Karpas-422 (cell line): ENCODE results near the gene SPATA25. TPM values are rescaled to one million over a fixed set of nuclear protein-coding genes. Genes with fewer than 3 reads are reported as not detected.

ENCODE experiments used
- DNase-seq: peaks from one replicate; pipeline ENCODE4 v3.0.0-alpha.2; 2015
- H2AFZ ChIP-seq: fragments of 200-600 bp; sonication (generic); 2 replicates; pipeline ENCODE4 v1.6.1; 2014; ENCODE audit warnings: antibody characterized with exemption, low read length, mixed read lengths
- H3K27ac ChIP-seq: fragments of 200-600 bp; sonication (generic); 2 replicates; pipeline ENCODE4 v1.5.1; 2014; ENCODE audit warnings: mild to moderate bottlenecking, low read length, moderate library complexity
- H3K27me3 ChIP-seq: fragments of 200-600 bp; sonication (generic); 2 replicates; pipeline ENCODE4 v1.6.1; 2014; ENCODE audit warnings: low read length, mixed read lengths
- H3K36me3 ChIP-seq: fragments of 200-600 bp; sonication (generic); 2 replicates; pipeline ENCODE4 v1.6.1; 2014; ENCODE audit warnings: low read length, mixed read lengths; ENCODE audit not compliant: insufficient read depth
- H3K4me1 ChIP-seq: fragments of 200-600 bp; sonication (generic); 2 replicates; pipeline ENCODE4 v1.6.1; 2014; ENCODE audit warnings: mild to moderate bottlenecking, low read length, mixed read lengths
- H3K4me2 ChIP-seq: fragments of 200-600 bp; sonication (generic); 2 replicates; pipeline ENCODE4 v1.6.1; 2014; ENCODE audit warnings: low read length, low read depth, mild to moderate bottlenecking; ENCODE audit not compliant: poor library complexity, severe bottlenecking
- H3K4me3 ChIP-seq: fragments of 200-600 bp; sonication (generic); 2 replicates; pipeline ENCODE4 v1.5.1; 2014; ENCODE audit warnings: mild to moderate bottlenecking, antibody characterized with exemption, low read length, mixed read lengths
- H3K79me2 ChIP-seq: fragments of 200-600 bp; sonication (generic); 2 replicates; pipeline ENCODE4 v1.6.1; 2014; ENCODE audit warnings: mild to moderate bottlenecking, low read length, mixed read lengths
- H3K9ac ChIP-seq: fragments of 200-600 bp; sonication (generic); 2 replicates; pipeline ENCODE4 v1.6.0; 2014; ENCODE audit warnings: low read length
- H3K9me2 ChIP-seq: fragments of 200-600 bp; sonication (generic), shearing (Covaris generic); replicated peaks from 2 replicates; pipeline ENCODE4 v1.6.0; 2014; ENCODE audit warnings: mild to moderate bottlenecking, low read length, moderate library complexity; ENCODE audit not compliant: insufficient read depth
- H3K9me3 ChIP-seq: fragments of 300-700, 200-600 bp; sonication (generic); 2 replicates; pipeline ENCODE4 v1.6.1; 2014; ENCODE audit warnings: low read length, mixed read lengths
- H4K20me1 ChIP-seq: fragments of 200-600 bp; sonication (generic); 2 replicates; pipeline ENCODE4 v1.6.1; 2014; ENCODE audit warnings: mild to moderate bottlenecking, antibody characterized with exemption, low read length, low read depth; ENCODE audit not compliant: insufficient read depth
- total RNA-seq: library from RNA; depleted of rRNA; stranded (reverse); fragments of >200 nt; shearing (Covaris generic); gene quantifications from 2 replicates; pipeline ENCODE4 v1.2.3, GENCODE V29; 2014; ENCODE audit warnings: low replicate concordance

The SPATA25 gene
- total RNA-seq, 1 experiment from 2014 or later = not detected

DNA sequence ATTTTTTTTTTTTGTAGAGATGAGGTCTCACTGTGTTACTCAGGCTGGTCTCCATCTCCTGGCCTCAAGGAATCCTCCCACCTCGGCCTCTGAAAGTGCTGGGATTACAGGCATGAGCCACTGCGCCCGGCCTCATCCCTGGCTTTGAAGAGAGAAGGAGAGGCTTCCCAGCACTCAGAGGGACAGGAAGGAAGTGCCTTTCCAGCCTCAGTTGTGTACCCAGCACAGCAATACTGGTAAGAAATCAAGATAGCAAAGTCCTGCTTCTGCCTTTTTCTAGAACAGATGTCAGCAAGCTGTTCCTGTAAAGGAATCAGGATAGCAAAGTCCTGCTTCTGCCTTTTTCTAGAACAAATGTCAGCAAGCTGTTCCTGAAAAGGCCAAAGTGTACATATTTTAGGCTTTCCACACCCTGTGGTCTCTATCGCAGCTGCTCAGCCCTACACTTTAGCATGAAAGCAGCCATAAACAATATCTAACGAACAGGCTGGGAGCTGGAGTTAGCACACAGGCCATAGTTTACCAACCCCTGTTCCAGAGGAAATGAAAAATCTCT is 30.8 kb upstream of the SPATA25 start:
- H3K79me2 ChIP-seq = no peaks in the 10 kb centered on the region
- H3K4me1 ChIP-seq = peaks cover 4% of the 10 kb centered on the region
- no peak for DNase-seq
- no peak overlapping the region for H2AFZ ChIP-seq
- H3K9ac ChIP-seq = no peak overlapping the region
- H3K4me3 ChIP-seq = no peak overlapping the region
- no peaks in the 10 kb centered on the region for H4K20me1 ChIP-seq
- H3K36me3 ChIP-seq = no peaks in the 10 kb centered on the region
- no peak overlapping the region for H3K27ac ChIP-seq
- H3K27me3 ChIP-seq = no peaks in the 10 kb centered on the region
- H3K4me2 ChIP-seq = no peak overlapping the region
- no peaks in the 10 kb centered on the region for H3K9me2 ChIP-seq
- H3K9me3 ChIP-seq = no peaks in the 10 kb centered on the region

DNA sequence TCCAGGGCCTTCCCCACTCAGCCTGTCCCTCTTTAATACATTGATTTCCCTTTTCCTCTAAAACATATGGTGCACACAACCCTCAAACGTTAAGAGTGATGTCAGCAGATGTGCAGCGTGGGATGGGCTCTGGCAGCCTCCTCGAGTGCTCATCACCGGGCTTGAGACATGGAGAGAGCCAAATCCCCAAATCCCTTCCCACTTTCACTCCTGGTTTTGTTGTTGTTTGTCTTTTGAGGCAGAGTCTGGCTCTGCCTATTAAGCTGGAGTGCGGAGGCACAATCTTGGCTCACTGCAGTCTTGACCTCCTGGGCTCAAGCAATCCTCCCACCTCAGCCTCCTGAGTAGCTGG is 30.3 kb upstream of the SPATA25 start:
- no peaks in the 10 kb centered on the region for H3K9me3 ChIP-seq
- H3K4me2 ChIP-seq = no peak overlapping the region
- H3K9me2 ChIP-seq = no peaks in the 10 kb centered on the region
- H4K20me1 ChIP-seq = no peaks in the 10 kb centered on the region
- no peak overlapping the region for H3K4me3 ChIP-seq
- H3K27ac ChIP-seq = no peak overlapping the region
- peaks cover 9% of the 10 kb centered on the region for H3K4me1 ChIP-seq
- DNase-seq = no peak
- no peak overlapping the region for H2AFZ ChIP-seq
- no peaks in the 10 kb centered on the region for H3K79me2 ChIP-seq
- H3K9ac ChIP-seq = no peak overlapping the region
- no peaks in the 10 kb centered on the region for H3K27me3 ChIP-seq
- no peaks in the 10 kb centered on the region for H3K36me3 ChIP-seq

DNA sequence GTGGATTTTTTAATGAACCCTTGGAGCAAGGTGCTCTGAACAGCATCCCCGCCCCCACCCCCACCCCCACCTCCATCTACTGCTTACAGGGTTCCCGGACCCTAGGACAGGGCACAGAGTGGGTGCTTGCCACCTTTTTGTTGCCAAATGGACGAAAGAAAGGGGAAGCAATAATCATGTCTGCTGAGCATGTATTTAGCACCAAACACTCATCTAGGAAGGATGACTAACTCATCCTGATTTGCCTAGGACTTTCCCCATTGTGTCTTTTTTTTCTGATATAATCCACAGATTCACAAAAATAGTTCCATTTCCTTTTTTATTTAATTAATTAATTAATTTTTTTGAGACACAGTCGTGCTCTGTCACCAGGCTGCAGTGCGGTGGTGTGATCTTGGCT is 25.7 kb upstream of the SPATA25 start:
- DNase-seq = no peak
- H3K27me3 ChIP-seq = no peaks in the 10 kb centered on the region
- no peaks in the 10 kb centered on the region for H4K20me1 ChIP-seq
- H3K4me1 ChIP-seq = peaks cover 38% of the 10 kb centered on the region
- H3K36me3 ChIP-seq = no peaks in the 10 kb centered on the region
- no peak overlapping the region for H2AFZ ChIP-seq
- H3K4me3 ChIP-seq = no peak overlapping the region
- H3K9me2 ChIP-seq = no peaks in the 10 kb centered on the region
- no peaks in the 10 kb centered on the region for H3K79me2 ChIP-seq
- H3K27ac ChIP-seq = no peak overlapping the region
- no peak overlapping the region for H3K9ac ChIP-seq
- peak overlapping the region; percentile 38 for H3K4me2 ChIP-seq
- H3K9me3 ChIP-seq = no peaks in the 10 kb centered on the region

DNA sequence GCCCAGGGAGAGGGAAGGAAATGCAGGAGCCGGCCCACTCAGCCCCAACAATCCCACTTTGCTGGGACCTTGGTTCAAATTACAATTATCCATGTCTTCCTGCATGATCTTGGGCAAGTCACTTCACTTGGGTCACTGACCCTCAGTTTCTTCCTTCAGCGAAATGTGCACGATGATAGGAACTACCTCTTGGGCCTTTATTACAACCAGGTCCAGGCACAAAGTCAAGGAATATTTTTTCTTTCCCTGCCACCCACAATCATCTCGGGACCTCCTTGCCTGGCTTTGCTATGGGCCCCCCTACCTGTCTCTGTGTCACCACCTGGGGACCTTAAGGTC is 24.9 kb upstream of the SPATA25 start:
- peak overlapping the region; percentile 94 for H2AFZ ChIP-seq
- H3K9me3 ChIP-seq = no peaks in the 10 kb centered on the region
- H3K27me3 ChIP-seq = no peaks in the 10 kb centered on the region
- H3K4me2 ChIP-seq = peak overlapping the region; percentile 38
- H4K20me1 ChIP-seq = no peaks in the 10 kb centered on the region
- DNase-seq = no peak
- no peaks in the 10 kb centered on the region for H3K79me2 ChIP-seq
- H3K27ac ChIP-seq = no peak overlapping the region
- H3K9ac ChIP-seq = peak overlapping the region; percentile 32
- peak overlapping the region; percentile 30; the same call in 1 of the 2 replicates for H3K4me3 ChIP-seq
- no peaks in the 10 kb centered on the region for H3K36me3 ChIP-seq
- peaks cover 38% of the 10 kb centered on the region for H3K4me1 ChIP-seq
- H3K9me2 ChIP-seq = no peaks in the 10 kb centered on the region

DNA sequence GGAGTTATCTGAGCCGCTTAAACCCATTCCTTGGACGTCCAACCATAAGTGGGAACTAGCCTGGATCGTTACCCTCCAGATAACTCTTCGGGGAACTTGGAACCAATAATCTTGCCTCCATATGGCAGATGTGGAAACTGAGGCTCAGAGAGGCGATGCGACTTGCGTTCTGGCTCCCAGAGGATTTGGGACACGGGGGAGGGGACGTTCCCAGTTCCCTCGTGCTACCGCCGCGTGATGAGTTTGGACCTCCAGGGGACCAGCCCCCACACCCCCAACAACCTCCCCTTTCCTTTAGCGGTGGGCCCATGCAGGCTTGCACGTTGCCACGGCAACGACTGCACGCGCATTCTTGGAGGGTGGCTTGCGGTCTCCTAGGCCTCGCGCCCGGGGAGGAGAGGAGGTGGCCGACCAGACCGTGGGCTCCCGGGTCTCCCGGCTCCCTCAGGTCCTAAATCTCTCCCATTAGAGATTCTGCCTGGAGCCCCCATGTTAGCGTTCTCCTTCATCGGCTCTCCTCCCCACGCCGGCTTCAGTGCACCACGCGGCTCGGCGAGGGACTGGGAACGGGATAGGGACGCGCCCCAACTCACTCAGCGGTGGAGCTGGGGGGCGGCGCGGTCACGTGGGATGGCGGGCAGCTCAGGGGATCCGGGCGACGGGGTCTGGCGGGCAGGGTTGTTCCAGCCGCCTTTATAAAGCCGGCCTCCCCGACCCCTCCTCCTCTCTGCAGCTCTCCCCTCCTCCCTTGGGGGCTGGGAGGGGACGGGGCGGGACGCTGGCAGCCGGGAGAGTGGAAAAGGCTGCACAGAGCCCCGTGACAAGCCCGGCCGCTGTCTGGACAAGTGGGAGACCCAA is 24.3 kb upstream of the SPATA25 start, which contains the start of gene PLTP:
Gene PLTP (minus strand): TSS at position 670 of the 858 bp plus-strand sequence. CDS start 703 bp downstream, outside the sequence.
- H2AFZ ChIP-seq = peak within 1 kb of the TSS; percentile 94

DNA sequence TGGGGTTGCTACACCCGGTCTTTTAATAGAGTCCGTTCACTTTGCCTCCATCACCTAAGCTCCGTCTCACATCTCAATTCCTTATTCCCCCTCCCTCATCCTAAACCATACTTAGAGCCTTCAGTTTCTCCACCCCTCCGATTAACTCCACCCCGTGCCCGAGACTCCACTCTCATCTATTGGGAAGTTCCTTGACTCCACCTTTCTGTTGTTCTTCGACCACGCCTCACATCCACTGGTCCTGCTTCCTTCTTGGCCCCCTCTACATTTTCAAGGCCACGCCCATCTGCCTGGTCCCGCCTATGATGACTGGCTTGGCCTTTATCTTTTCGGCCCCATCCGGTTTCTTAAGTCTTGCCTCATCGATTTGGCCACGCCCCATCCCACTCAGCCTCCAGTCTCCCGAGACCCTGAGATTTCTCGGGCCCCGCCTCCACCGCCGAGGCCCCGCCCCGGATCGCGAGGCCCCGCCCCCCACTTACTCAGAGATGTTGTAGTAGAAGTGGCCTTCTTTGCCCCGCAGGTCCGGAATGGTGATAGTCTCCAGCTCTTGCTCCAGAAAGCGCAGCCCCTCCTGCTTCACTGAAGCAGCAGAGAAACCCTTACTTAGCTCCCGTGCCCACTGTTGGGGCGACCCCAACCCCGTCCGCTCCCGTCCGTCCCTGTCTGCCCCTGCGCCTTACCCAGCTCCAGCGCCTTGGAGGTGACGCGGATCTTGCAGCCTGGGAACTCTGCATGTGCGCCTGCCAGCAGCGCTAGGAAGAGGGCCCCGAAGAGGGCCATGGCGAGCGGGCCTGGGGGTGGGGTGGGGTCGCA is 23.5 kb upstream of the SPATA25 start:
- Histone ChIP-seq H3K27ac (no peak overlapping the region), H2AFZ (peak overlapping the region; percentile 53; the same call in 1 of the 2 replicates), H3K9ac (peak overlapping the region; percentile 48), H3K79me2 (no peaks in the 10 kb centered on the region), H3K9me2 (no peaks in the 10 kb centered on the region), H3K27me3 (no peaks in the 10 kb centered on the region), H3K9me3 (no peaks in the 10 kb centered on the region), H3K4me1 (peaks cover 38% of the 10 kb centered on the region), H3K36me3 (no peaks in the 10 kb centered on the region), H4K20me1 (no peaks in the 10 kb centered on the region), H3K4me3 (peak overlapping the region; percentile 58; the same call in 1 of the 2 replicates), H3K4me2 (peak overlapping the region; percentile 59)
- DNase-seq = peak; percentile 100

More for the DNA sequence above, 24.3 kb upstream of the SPATA25 start, which contains the start of gene PLTP:
- Histone ChIP-seq H3K9me2 (no peaks in the 10 kb centered on the region), H3K27me3 (no peaks in the 10 kb centered on the region), H3K9ac (peak within 1 kb of the TSS; percentile 43), H3K9me3 (no peaks in the 10 kb centered on the region), H3K4me1 (peaks cover 38% of the 10 kb centered on the region), H3K27ac (no peak within 1 kb of the TSS), H3K36me3 (no peaks in the 10 kb centered on the region), H3K4me2 (peak within 1 kb of the TSS; percentile 38), H3K4me3 (peak within 1 kb of the TSS; percentile 35; the same call in 1 of the 2 replicates), H4K20me1 (no peaks in the 10 kb centered on the region), H3K79me2 (no peaks in the 10 kb centered on the region)
- DNase-seq = peak; percentile 53

DNA sequence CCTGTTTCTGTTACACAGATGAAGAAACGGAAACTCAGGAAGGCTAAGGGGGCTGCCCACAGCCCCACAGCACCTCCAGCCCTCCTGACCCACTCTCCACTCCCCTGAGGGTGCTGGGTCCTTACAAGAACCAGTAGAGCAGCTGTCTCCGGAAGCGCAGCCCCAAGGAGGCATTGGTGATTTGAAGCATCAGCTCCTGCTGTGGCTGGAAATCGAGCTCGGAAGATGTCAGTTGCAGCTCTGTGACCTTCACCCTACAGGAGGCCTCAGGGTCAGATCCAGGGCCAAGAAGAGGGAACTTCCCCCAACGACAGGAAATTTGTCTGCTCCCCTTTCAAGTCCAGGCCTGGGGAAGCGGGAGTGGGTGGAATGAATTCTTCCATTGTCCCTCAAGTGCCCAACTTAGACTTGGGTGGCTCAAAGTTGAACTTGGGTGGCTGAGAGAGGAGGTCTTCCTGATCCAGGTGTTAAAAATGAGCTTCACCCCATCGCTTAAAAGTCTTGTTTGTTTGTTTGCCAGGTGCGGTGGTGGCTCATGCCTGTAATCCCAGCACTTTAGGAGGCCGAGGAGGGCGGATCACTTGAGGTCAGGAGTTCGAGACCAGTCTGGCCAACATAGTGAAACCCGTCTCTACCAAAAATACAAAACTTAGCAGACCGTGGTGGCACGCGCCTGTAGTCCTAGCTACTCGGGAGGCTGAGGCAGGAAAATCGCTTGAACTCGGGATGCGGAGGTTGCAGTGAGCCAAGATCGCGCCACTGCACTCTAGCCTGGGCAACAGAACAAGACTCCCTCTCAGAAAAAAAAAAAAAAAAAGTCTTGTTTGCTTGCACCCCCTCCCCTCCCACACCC is 22.6 kb upstream of the SPATA25 start:
- no peaks in the 10 kb centered on the region for H4K20me1 ChIP-seq
- peak overlapping the region; percentile 59 for H3K4me2 ChIP-seq
- H3K27me3 ChIP-seq = no peaks in the 10 kb centered on the region
- no peaks in the 10 kb centered on the region for H3K9me3 ChIP-seq
- peak overlapping the region; percentile 58; the same call in 1 of the 2 replicates for H3K4me3 ChIP-seq
- no peaks in the 10 kb centered on the region for H3K9me2 ChIP-seq
- H3K9ac ChIP-seq = peak overlapping the region; percentile 48
- no peaks in the 10 kb centered on the region for H3K36me3 ChIP-seq
- peaks cover 46% of the 10 kb centered on the region for H3K4me1 ChIP-seq
- peak overlapping the region; percentile 53; the same call in 1 of the 2 replicates for H2AFZ ChIP-seq
- H3K79me2 ChIP-seq = no peaks in the 10 kb centered on the region
- DNase-seq = no peak
- no peak overlapping the region for H3K27ac ChIP-seq
